Activated T-cell treated with anti-CD3 and anti-CD28 coated beads for 48 hours (primary cell): ENCODE data around the gene TAF4.
"Not testable (repeated sequence)": the region's sequence is repeated elsewhere in the genome, so short reads cannot be mapped to it uniquely, and the experiment has no call there.

Experiments used
- DNase-seq: peaks from one replicate; pipeline ENCODE4 v3.0.0-alpha.2; 2020; ENCODE audit warnings: low read depth

Gene TAF4

DNA sequence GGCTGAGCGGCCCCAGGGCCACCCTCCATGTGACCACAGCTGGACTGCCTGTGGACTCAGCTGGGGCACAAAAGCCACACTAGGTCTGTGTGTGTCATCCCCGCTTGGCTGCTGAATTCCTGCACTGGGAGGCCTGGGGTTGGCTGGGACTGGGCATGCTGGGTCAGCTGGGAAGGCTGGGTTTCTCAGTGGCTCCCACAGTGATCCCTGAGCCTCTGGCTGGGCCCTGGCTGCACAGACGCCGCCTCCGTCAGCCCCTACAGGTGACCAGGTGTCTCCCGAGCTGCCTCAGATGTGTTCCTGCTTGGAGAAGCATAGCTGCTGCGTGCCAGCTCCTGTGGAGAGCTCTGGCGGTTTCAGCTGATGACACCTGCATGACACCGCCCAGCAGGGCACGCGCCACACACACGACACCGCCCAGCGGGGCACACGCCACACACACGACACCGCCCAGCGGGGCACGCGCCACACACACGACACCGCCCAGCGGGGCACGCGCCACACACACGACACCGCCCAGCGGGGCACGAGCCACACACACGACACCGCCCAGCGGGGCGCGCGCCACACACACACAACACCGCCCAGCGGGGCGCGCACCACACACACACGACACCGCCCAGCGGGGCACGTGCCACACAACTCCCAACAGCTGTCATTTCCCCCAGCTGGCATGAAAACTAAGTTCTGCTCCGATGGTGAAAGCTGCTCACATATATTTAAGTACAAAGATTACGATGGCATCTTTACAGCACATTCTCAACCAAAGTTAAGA, 88.8 kb downstream of the TAF4 start:
- no peak for DNase-seq

DNA sequence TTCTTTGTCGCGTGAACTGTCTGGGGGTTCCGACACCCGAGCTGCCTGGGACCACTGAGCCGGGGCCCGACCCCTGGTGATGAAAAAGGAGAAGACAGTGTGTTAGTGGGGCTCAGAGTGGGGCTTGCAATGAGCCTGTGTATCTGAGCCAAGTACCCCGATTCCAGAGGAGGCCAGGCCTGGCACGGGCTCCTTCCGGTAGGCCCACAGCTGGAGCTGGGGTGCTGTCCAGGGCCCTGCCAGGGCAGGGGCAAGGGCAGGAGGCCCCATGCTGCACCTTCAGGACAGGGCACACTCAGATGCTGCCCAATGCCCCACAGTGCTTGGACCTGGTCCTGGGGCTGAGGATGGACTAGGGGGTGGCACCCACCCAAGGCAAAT, 89.4 kb downstream of the TAF4 start:
- no peak for DNase-seq

DNA sequence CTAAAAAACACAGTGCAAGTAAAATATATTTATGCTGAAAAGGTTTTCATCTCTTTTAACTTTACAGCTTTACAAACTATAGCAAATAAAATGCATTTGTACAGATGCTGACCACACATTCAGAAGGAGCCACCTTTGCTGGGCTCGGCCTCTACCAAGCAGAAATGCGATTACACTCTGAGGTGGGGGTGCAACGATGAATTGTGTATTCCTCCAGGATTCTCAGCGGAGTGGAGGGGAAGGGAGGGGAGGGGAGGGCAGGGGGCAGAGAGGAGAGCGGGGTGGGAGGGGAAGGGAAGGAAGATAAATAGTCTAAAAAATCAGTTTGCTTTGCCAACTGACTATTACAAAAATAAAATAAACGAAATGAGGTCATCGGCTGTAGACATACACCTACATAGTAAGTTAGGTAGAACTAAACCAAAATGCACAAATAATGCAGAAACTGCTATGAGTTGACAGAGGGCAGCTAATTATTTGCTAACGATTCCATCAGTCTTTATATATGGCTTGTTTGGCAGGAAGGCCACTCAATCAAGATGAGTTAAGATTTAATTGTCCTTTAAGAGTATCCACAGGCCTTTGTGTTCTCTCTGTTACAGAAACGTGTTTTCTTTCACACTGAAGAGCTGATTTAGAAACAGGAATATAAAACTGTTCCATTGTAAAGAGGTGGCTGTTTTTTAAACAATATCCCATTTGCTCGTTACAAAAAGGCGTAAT, 90.1 kb downstream of the TAF4 start:
- DNase-seq: no peak

DNA sequence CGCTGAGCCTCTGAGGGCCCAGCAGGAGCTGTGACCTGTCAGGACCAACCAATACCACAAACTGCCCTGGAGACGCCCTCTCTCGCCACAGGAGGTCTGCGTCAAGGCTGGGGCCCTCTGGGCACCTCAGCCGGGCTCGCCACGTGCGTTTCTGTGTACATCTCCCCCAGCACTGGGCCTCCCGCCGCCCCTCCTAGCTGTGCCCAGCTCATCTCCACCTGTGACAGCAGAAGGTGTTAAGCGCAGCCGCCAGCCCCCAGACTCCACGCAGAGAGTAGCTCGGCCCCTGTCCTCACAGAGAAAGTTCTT, 91.4 kb downstream of the TAF4 start:
- DNase-seq: no peak

DNA sequence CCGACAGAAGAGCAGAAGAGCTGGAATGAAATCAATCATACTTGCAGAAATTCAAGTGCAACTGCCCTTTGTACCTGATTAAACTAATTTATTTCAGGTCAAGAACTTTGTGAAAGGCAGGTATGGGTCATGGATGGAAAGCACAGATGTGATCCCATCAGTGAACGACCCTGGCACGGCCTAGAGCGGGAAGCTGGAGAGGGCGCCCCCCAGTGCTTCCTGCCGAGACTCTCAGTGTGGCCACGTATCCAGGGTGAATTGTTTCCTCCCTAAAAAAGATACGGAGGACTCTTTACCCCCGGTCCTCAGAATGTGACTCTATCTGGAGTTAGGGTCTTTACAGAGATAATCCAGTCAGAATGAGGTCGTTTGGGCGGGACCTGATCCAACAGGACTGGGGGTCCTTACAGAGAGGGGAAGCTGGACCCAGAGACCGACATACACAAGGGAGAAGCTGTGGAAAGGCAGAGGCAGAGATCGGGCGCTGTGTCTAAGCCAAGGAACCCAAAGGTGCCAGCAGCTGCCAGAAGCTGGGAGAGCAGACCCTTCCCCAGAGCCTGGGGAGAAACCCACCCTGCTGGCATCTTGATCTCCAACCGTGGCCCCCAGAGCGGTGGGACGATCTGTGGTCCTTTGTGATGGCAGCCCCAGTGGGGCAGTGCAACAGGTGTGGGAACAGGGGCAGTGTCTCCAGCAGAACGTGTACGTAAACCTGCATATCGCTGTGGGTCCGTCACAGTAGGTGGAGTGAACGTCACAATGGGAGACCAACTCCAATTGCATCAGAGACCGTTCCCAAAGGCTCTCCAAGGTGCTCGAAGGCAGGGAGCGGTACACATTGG, 91.9 kb downstream of the TAF4 start:
- no peak for DNase-seq

DNA sequence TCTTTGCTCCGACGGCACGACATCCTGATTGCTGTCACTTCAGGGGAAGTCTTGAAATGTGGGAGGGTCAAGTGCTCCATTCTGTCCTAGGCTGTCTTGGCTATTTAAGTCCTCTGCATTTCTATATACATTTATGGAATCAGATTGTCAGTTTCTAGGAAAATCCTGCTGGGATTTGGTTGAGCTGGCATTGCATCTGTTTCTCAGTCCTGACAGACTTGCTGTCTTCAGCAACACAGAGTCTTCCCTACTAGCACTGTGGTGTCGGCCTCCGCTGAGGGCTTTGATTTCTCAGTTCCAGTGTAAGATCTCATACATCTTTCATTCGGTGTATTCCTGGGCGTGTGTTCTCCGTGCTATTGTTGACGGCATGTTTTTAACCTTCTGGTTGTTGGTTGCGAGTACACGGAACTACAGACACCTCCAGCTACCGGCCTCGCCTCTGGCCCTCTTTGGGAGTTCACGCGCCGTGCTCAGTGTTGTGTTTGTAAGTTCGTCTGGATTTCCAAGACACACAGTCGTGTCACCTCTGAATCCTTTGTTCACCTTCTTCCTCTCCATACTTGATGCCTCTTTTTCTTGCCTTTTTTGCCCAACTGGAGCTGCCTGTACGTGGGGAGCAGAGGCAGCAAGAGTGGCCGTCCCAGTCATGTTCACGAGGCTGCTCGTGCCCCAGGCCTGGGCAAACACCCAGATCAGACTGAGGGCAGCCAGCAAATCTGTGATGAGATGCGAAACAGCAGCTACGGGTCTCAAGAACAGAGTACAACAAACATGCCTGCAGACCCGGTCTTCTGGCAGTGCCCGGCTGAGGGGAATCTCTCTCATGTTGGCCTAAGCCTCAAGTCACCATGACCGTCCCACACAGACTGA, 92.8 kb downstream of the TAF4 start:
- no peak for DNase-seq

DNA sequence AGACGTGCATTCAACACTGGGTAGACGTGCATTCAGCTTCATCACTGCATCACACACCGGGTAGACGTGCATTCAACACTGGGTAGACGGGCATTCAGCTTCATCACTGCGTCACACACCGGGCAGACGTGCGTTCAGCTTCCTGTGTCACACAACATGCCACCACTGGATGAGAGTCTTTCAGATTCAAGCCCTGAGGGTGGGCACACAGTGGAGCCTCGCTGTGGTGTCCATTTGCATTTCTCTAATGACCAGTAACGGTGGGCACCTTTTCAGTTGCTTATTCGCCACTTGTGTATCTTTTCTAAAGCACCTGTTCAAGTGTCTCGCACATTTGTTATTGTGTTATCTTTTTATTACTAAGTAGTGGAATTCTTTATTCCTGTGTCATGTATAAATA, 94.1 kb downstream of the TAF4 start:
- DNase-seq: not testable (repeated sequence)

DNA sequence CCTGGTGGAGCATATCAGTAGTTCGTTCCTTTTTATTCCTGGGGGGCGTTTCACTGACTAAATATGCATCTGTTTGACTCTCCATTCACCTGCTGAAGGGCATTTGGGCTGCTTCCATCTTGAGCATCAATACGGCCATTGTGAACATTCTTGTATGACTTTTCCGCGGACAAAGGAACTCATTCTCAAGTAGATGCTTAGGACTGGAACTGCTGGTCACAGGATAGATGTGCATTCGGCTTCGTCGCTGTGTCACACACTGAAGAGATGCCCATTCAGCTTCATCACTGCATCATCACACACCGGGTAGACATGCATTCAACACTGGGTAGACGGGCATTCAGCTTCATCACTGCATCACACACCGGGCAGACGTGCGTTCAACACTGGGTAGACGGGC, 95.3 kb downstream of the TAF4 start:
- no peak for DNase-seq

DNA sequence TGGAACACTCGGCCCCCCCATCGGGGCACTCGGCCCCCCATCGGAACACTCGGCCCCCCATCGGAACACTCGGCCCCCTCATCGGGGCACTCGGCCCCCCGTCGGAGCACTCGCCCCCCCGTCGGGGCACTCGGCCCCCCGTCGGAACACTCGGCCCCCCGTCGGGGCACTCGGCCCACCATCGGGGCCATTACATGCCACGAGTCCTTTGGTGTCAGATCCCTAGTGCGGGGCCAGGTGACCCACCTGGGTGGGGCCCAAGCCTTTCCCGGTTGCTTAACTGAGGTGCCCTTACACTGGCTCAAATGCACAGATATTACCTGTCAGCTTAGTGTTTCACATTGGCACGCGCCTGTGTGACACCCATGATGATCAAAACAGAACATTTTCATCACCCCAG, 95.9 kb downstream of the TAF4 start:
- DNase-seq: no peak

DNA sequence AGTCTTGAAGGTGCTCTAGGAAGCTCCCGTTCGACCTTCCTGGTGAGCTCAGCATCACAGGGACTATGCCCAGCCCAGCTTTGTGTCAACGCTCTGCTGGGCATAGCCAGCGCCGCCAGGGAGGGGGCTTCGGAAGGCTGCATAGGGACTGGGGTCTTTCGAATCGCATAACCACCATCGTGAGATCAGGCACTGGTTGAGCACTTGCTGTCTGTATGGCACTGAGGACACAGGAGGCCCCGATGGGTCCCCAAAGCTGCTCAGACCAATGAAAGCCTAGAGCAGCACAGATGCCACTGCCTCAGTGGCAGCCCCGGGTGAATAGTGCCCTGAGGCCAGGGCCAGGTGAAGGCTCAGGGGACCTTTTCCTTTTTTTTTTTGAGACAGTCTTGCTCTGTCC, 96.7 kb downstream of the TAF4 start:
- no peak for DNase-seq

DNA sequence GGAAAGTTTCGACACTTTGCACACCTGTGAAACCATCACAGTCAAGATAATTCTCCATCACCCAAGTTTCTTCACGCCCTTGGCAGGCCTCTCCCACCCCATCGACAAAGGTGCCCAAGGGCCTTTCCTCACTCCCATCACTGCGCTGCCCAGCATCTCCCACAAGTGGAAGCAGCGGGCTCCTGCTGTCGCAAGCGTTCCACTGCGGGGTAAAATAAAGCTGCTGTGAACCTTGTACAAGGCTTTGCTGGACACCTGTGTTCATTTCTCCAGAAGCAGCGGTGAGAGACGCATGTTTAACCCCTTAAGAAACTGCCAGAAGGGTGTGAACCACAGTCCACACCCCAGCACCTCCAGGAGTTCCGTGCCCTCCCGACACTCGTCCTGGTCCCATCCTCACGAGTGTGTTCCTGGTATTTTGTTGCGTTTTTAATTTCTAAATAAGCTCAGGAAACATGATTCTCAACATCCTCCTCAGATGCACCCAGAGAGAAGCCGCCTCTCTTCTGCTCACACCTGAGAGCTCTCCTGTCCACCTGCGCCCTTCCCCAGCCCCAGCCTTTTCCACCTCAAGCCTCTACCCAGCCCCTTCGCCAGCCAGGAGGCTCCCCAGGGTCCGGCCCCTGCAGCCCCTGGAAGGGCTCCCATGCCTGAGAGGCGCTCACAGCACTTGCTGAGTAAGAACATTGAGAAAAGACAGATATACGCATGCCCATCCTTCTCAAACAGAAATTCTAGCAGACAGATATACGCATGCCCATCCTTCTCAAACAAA, 97.5 kb downstream of the TAF4 start:
- DNase-seq: no peak

DNA sequence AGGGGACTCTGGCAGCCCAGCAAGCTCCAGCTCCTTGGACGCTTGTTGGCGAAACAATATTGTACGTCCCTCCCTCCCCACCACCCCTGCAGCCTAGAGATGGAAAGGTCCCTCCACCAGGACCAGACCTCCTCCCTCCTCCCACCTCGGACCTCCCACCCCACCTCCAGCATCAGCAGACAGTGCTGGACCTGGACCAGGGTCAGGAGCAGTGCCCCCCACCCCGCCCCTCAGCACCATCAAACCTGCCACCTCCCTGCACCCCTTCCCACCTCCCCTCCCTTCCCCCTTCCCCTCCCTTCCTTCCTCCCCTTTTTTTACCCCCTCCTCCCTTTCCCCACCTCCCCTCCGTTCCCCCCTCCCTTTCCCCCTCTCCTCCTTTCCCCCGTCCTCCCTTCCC, 98.4 kb downstream of the TAF4 start:
- no peak for DNase-seq

DNA sequence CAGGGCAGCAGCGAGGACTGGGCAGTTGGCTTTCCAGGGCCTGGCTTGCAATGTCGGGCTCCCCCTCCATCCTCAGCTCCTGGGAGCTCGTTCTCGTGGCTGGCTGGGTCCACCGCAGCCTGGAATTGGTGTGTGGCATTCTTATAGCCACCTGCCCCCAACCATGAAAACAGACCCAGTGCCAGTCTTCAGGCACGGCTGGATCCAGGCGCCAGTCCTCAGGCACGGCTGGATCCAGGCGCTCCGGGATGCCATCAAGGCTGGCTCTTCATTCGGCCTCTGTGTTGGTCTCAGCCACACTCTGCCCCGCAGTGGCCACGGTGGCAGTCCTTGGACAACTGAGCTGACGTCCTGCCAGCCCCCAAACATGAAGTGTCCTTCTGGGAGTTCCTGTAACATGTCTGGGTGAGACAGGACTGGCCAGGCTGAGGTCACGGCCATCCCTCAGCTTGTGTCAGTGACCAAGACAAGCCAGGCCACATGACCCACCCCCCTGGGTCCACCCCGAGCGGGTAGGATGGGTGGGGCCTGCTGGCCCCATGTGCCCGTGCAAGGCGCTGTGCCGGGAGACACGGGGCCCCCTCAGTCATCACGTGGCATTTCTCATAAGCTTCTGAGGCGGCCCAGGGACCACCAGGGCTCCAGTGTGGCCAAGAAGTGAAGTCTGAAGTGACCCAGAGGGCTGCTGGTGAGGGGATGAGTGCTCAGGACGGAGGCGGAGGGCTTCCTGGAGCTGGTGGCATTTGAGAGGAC, 99.0 kb downstream of the TAF4 start:
- no peak for DNase-seq

DNA sequence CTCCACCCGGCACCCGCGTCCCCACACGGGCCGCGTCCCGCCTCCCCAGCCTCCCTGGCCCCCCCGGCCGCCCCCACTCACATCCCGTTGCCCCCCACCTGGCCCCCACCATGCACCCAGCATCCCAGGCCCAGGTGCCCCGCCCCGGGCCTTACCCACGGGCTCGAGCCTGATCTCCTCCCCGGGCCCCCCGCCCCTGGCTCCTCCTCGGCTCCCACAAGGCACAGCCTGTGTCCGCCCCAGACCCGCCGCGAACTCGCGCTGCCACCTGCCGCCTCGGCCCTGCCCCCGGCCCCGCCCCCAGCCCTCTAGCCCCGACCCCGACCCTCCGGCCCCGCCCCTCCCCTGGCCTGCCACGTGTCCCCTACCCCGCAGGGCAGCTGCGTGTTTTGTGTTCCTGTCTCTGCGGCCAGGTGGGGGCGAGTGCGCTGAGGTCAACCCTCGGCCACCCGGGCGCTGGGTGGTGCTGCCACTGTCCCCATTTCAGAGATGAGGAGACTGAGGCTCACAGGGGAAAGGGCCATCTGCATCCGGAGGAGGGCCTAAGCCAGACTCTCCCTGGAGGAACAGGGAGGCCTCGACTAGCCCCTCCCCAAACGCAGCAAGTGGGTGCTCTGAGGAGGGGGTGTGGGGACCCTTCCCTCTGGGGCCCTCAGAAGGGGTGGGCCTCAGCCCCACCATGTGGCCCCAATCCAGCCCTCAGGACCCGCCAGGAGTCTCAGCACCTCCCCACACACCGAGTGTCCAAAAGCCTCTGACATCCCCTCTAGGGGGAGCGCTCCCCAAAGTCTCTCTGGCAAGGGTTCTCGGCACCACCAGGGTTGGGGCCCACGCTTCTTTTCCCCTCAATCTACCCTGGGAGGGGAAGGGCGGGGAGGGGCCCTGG, 99.8 kb downstream of the TAF4 start:
- DNase-seq: no peak

DNA sequence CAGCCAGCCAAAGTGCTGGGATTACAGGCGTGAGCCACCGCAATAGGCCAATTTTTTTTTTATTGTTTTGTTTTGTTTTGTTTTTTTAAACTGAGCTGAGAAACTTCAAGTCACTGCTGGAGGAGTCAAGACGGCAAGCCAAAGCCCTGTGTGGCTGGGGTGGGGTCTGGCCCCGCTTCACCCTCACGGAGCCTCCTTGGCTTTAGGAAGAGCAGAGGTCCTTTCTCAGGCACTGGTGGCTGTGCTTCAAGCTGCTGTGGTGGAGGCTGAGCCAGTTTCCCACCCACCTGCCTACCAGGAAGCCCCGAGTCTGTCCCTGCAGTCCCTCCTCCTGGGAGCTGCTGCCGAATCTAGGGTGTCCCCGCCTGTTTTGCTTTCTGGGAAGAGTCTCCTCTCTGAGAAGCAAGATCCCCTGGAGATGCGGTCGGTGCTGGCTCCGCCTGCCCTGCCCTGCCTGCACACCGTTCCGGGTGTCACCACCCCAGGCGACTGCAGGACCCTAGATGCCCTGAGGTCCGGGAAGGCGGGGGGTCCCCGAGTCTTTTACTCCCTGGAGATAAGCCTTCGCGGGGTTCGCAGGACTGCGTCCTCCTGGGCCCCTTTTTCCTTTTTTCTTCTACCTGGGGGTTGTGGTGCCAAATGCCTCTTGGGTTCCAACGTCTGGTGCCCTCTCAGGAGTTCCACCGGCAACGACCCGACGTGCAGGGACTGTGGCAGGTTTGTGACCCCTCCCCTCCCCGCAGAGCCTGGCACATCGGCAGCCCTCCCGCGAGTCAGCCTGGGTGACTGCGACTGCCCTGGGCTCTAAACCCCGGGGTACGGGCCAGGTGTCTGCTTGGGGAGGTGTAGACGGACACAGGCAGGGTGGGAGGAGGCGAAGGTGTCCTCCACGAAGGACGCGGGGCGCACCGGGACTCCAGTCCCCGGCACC, 100.7 kb downstream of the TAF4 start:
- DNase-seq: no peak

DNA sequence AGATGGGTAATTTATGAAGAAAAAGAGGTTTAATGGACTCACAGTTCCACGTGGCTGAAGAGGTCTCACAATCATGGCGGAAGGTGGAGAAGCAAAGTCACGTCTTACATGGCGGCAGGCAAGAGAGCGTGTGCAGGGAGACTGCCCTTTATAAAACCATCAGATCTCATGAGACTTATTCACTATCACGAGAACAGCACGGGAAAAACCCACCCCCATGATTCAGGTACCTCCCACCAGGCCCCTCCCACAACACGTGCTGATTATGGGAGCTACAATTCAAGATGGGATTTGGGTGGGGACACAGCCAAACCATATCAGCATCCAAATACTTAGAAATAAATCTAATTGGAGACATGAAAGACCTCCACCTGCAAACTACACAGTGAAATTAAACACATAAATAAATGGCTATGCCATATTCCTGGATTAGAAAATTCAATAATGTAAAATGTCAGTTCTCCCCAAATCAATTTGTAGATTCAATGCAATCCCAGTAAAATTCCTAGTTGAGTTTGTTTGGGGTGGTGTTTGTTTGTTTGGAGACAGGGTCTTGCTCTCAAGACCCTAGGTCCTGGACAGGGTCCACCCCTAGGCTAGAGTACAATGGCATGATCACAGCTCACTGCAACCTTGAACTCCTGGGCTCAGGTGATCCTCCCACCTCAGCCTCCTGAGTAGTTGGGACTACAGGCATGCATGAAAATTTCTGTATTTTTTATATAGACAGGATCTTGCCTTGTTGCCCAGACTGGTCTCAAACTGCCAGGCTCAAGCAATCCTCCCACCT, 101.6 kb downstream of the TAF4 start:
- no peak for DNase-seq

DNA sequence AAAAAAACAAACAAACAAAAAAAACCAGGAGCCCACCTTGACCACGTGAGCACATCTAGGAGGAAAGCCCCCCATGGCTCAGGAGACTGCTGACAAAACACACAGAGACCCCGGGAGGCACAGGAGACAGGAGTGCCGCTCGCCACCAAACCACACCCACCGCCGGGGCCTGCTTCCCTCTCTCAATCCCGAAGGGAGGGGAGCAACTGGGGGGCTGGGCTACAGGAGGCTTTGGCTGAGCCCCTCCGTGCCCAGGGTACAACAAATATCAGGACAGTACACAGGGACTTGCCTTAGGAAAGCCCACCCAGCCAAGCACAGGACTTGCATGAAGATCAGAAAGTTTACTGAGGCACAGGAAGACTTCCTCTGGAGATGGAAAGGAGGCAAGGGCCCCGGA, 102.5 kb downstream of the TAF4 start:
- DNase-seq: no peak

DNA sequence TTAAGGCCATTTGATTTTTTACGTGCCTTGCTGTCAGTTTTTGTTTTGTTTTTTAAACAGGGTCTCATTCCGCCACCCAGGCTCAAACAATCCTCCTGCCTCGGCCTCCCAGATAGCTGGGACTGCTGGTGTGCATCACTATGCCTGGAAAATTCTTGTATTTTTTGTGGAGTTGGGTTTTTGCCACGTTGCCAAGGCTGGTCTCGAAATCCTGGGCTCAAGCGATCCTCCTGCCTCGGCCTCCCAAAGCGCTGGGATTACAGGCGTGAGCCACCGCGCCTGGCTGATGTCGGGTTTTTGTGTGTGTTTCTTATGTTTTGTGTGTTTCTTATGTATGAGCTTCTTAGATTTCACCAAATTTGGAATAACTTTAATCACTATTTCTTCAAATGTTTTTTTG, 104.8 kb downstream of the TAF4 start:
- no peak for DNase-seq
